HG03108 (cell line): ENCODE data around the gene F10.
"Not testable (repeated sequence)": the region's sequence is repeated elsewhere in the genome, so short reads cannot be mapped to it uniquely, and the experiment has no call there.

Source experiments
- ATAC-seq: cut with Tn5 transposase; IDR thresholded peaks from one replicate; pipeline ENCODE4 v1.9.1; 2021; ENCODE audit warnings: moderate library complexity; ENCODE audit not compliant: unreplicated experiment

Gene F10

DNA sequence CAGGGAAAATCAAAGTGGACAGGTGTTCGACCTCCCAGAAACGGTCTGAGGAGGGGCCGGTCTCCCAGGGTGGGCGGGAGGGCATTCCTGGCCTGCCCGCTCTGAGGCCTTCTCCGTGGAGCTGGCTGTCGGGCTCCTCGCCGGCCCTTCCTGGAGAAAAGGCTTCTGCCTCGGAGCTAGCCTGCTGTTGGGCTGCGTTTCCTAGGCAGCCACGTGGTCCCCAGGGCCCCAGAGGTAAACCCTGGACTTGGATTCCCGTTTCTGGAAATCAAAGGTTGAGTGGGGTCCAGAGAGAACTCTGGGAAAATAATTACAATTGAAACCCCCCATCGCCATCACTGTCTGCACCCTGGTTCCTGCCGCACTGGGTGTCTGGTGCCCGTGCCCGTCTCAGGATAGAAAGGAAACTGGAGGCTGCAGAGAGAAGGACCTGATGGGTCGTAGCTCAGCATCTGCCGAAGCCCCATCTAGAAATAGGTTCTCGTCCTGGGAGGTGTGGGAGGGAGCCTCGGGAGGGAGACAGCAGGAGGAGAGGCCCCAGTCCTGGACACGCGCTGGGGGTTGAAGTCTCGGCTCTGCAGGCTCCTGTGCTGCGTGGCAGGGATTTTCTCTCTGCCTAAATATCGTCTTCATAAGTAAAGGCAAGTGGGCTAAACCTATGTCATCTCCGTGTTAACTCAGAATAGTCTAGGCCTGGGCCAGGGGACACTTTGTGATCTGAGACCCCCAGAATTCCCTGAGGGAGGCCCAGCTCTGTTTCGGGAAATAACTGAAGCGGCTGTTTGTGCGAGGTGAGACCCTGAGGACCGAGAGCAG is 28.2 kb downstream of the F10 start:
- no peak for ATAC-seq

DNA sequence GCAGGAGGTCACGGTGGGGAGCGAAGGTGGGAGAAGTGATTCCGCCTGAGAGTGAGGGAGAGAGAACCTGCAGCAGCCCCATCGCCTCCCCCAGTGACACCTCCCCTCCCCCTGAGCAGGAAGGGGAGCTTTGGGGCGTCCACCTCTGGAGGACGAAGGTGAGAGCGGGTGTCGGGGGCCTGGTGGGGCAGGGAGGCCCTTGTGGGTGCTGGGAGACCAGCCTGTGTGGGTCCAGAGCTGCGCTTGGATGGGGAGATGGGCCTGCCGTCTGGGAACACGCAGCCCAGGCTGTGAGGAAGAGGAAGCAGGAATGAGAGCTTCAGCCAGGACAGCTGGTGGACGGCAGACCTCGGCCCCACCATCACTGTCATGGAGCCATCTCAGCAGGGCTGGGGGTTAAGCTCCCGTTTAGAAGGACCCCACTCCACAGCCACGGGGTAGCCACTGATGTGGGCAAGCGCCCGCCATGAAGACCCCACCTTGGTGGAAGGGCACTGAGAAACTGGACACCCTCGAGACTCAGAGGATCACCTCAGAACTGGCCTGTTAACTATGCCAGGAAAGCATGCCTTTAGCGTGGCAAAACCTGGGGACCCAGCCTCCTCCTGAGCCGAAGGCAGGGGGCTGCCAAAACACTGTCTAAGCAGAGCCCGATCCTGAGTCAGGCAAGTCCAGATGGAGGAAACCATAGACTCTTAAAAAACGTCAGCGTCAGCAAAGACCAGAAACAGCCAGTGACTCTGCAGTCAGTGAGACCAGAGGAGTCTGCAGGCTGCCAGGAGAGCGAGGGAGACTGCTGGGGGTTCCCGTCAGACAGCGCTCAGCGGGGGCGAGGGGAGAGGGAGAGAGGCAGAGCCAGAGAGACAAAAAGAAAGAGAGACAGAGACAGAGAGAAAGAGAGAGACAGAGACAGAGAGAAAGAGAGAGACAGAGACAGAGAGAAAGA is 29.4 kb downstream of the F10 start:
- no peak for ATAC-seq

DNA sequence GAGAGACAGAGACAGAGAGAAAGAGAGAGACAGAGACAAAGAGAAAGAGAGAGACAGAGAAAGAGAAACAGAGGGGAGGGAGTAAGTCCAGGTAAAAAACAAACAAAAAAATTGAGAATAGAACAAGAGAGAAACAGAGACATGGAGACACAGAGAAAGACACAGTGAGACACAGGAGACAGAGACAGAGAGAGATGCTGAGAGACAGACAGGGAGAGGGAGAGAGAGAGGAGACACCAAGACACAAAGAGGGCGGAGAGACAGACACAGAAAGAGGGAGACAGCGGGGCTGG is 30.0 kb downstream of the F10 start:
- ATAC-seq = no peak

DNA sequence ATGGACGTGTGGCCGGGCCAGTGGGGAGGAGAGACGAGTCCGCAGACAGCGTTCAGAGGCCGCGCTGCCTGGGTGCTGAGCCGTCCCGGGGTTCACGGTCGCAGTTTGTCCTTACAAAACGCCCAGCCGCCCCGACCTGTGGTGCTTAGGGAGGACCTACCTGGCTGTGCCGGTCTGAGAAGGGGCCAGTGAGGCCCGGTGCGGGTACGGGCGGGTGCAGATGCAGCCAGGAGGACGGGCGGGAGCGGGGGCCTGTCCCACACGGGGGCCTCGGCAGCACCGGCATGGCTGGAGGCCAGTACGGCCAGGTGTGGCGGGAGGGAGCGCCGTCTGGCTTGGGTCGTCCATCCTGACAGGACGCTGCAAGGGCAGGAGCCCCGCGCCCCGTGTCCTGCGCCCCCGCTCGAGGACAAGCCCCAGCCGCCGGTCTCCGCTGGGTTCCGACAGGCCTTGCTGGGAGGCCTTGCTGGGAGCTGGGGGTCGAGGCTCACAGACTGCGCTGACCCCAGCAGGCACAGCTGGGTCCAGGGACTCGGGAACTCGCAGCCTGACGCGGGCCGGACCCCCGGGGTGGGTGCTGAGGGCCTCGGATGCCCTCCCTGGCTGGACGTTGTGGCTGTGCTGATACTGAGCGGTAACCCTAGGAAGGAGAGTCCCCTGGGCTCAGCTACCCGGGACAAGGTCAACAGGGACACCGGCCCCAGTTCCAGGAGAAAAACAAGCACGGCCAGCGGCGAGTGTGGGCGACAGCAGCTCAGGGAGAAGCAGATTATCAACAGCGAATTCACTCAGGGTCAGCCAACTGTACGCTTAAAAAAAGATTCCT is 30.6 kb downstream of the F10 start:
- ATAC-seq = peak; percentile 27

DNA sequence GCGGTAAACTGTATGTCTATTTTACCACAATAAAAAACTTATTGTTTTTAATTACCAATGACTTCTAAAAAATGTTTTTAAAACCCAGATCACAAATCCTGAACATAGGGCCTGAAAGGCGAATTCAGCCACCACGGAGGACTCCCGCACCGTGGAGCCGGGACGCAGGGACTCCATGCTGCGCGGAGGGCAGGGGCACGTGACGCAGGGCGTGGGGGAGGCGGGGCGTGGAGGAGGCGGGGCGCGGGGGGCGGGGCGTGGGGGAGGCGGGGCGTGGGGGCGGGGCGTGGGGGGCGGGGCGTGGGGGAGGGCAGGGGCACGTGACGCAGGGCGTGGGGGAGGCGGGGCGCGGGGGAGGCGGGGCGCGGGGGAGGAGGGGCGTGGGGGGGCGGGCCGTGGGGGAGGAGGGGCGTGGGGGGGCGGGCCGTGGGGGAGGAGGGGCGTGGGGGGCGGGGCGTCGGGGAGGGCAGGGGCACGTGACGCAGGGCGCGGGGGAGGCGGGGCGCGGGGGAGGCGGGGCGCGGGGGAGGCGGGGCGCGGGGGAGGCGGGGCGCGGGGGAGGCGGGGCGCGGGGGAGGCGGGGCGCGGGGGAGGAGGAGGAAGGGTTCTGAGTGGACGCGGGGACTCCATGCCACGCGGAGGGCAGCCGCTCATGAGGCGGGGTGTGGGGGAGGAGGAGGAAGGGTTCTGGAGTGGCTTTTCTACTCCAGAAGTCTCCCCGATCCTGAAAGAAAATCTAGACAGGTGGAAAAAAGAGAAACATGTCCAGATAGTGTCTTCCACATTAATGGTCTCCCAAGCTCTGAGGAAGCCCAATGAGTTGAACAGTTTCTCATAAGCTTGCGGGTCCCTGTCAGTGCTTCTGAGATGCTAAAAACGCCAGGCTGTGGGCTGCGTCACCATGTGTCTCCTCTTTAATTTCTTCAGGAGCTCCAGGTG is 31.5 kb downstream of the F10 start:
- peak; percentile 55 for ATAC-seq

DNA sequence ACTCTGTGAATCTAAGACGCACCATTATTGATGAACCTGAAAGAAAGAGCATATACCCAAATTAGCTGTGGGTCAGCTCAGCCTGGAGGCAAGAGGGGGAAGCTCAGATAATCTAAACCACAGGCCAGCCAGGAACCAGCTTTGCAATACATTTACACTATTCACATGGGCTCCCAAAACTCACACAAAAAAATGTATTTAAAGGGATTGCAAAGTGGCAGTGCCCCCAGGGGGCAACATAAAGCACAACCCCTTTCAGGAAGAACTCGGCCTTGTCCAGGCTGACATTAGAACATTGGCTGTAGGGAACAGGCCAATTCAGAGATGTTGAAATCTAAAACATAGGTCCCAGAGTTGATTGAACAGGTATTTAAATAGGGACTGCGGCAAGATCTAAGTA is 32.6 kb downstream of the F10 start:
- no peak for ATAC-seq

DNA sequence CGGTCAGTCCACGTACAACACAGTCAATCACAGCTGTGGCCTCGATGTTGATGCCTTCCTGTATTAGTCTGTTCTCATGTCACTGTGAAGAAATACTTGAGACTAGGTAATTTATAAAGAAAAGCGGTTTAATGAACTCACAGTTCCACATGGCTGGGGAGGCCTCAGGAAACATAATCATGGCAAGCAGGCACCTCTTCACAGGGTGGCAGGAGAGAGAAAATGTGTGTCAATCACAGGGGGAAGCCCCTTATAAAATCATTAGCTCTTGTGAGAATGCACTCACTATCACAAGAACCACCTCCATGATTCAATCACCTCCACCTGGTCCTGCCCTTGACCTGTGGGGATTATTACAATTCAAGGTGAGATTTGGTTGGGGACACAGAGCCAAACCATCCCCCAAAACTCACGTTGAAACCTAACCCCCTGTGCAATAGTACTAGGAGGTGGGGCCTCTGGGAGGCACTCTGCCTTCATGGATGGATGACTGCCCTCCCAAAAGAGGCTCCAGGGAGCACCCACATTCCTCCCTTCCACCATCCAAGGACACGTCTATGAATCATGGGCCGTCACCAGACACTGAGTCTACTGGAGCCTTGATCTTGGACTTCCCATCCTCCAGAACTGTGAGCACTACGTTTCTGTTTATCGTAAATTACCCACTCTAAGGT is 33.5 kb downstream of the F10 start:
- ATAC-seq = no peak

DNA sequence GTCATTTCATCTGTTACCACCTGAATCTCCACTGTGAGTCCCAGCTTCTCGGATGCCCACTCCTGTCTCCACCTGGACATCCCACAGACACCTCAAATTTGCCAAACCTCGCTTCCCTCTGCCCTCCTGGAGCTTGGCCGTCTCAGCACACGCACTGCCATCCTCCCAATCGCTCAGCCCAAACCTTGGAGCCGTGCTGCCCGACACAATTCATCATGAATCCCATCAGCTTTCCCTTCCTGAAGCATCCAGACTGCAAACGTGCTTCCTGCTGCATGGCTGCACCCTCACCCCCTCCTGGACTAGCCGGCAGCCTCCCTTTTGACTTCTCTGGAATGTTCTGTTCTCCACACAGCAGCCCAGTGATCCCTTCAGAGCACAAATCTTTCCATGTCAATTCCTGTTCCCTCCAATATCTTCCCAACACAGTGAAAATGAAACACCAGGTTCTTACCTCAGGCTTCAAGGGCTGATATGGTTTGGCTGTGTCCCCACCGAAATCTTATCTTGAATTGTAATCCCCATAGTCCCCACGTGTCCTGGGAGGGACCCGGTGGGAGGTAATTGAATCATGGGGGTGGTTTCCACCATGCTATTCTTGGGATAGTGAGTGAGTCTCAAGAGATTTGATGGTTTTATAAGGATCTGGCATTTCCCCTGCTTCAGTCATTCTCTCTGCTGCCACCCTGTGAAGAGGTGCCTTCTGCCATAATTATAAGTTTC is 34.8 kb downstream of the F10 start:
- no peak for ATAC-seq

DNA sequence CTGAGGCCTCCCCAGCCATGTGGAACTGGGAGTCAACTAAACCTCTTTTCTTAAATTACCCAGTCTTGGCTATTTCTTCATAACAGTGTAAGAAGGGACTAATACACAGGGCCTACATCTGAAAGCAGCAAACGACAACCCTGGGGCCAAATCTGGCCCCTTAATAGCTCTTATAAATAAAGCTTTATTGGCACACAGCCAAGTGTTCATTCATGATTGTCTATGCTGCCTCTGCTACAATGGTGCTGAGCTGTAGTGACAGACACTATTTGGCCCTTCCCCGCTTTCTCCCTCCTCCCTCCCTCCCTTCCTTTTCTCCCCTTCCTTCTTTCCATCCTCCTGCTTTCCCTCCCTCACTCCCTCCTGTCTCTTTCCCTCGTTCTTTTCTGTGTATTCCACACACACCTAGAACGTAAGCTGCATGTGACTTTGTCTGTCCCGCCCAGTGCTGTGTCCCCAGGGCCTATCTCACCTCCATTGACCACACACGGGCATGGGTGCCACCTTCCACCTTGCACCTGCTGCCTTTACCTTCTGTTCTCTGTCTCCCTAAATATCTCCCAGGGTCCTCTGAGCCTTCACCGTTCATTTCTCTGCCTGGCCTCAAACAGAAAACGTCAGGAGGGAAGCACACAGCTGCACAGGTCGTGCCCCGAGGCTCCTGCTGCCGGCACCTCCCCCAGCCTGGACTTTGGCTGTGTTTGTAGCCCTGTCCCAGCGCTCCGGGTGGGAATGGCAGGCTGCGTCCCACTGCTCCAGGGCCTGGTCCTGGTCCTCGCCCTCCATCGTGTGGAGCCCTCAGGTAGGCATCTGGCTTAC is 35.5 kb downstream of the F10 start, which contains the start of gene PROZ:
Gene PROZ (plus strand): TSS at position 720 of the 819 bp plus-strand sequence. CDS start 13 bp downstream, at position 733.
- ATAC-seq = no peak

DNA sequence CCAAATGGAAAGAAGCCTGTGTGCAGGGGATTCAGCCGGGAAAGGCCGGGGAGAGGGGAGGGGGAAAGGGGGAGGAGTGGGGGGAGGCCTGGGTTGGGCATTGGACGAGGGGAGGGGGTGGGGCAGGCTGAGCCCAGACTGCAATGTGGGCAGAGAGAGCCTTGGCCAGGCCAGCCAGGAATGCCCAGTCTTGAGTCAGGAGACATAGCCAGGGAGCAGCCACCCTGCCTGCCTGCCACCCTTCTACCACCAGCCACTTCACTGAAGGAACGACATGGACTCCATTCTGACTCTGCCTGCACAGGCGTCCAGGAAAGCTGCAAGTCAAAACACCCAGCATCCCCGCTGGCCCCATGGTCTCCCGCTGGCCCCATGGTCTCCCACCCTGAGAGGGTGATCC is 36.3 kb downstream of the F10 start:
- no peak for ATAC-seq

DNA sequence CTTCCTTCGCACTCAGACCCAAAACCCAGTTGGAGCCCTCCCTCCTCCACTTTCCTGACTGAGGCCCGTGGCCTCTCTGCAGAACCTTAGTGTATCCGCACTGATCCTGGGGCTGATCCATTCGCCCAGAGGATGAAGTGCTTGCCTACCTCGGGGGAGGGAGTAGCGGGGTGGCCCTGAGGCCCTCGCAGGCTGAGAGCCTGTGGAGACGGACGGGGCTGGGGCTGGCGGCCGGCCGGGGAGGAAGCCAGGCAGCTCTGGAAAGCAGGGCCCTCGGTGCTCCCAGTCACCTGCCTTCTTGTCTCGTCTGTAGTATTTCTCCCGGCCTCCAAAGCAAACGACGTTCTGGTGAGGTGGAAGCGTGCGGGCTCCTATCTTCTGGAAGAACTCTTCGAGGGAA is 37.1 kb downstream of the F10 start:
- no peak for ATAC-seq

DNA sequence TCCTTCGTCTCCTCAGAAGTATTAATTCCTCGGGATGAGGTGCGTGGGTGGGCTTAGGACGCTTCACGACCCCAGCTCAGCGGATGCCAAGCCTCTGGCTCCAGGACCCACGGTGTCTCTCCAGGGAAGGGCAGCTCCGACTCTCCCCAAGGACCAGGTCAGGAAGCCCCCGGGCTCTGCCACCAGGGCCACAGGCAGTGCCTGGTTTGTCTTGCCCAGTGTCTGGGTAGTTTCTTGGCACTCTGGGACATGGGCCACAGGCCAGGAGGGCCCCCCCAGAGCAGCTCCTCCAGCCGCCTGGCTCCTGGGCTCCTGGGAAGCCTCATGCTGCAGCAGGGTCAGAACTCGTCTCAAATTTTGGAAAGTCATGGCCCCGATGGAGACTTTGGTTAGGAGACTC is 38.4 kb downstream of the F10 start:
- no peak for ATAC-seq

DNA sequence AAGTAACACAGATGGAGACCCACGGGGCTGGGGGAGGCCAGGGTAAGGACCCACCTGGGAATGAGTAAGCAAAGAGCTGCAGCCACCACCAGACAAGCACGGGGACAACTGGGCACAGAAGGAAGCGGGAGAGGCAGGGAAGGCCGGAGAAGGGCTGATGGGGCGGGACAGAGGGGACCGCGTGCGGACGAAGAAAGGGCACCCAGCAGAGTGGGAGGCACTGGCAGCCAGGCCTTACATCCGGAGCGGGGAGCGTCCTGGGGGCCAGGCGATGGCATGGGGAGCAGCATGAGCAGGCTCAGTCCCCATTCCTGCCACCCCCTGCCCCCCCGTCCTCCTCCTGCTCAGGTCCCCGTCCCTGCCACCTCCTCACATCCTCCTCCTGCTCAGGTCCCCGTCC is 38.8 kb downstream of the F10 start:
- no peak for ATAC-seq

DNA sequence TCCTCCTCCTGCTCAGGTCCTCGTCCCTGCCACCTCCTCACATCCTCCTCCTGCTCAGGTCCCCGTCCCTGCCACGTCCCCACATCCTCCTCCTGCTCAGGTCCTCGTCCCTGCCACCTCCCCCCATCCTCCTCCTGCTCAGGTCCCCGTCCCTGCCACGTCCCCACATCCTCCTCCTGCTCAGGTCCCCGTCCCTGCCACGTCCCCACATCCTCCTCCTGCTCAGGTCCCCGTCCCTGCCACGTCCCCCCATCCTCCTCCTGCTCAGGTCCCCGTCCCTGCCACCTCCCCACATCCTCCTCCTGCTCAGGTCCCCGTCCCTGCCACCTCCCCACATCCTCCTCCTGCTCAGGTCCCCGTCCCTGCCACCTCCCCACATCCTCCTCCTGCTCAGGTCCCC is 39.4 kb downstream of the F10 start:
- not testable (repeated sequence) for ATAC-seq

DNA sequence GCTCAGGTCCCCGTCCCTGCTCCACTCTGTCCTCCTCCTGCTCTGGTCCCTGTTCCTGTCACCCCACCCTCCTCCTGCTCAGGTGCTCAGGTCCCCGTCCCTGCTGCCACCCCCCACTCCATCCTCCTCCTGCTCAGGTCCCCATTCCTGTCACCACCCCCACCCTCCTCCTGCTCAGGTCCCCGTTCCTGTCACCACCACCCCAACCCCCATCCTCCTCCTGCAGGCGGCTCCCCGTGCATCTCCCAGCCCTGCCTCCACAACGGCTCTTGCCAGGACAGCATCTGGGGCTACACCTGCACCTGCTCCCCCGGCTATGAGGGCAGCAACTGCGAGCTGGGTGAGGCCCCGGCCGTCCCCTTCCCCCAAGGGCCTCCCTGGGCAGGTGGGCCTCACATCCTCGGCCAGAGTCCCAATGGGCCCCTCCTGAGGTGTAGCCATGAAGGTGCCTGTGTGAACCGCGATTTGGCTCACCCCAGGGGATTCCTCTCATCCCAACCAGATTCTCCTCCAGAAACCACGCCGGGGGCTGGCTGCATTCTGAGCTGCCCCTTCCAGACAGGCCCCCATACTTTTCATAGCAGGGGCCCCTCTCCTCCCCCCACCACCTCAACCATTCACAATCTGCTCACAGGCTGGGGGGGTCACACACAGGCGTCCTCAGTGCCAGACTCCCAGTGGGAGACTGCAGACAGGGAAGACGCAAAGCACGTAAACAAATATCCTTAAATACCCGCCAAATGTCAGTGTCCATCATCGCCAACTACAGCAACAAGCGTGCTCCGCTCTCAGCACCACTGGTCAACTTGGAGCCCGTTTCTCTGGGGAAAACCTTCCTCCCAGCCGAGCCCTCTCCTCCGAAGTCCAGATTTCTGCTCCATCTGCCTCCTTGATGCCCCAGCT is 40.4 kb downstream of the F10 start:
- no peak for ATAC-seq

DNA sequence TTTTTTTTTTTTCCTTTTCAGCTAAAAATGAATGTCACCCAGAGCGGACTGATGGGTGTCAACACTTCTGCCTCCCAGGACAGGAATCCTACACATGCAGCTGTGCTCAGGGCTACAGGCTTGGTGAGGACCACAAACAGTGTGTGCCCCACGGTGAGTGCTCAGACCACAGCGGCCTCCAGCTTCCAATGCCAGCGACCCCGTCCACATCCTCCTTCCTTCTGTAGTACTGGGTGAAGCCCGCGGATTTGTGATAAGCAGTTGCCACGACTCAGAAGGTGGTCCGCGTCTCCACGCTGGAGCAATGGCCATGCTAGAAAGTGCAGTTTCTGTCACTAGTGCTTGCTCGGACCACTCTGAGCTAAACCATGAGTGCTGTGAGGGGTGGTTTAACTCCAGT is 41.9 kb downstream of the F10 start:
- ATAC-seq = no peak

DNA sequence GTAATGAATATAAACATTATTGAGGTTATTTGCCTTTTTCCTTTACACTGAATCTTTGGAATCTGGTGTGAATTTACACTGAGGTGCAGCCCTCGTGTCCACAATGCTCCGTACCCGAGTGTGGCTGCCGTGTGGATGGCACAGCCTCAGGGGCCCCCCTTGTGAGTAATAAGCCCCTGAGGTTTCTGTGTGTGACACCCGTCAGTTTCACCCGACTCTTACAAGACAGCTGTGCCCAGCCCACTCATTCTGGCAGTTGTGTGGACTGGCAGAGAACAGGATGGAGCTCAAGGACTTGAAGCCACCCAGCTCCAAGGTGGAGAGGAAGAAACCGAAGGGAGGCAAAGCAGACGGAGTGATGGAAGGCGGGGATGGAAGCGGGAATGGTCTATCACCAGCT is 43.7 kb downstream of the F10 start:
- ATAC-seq = no peak
